HepG2 (cell line): ENCODE measurements around the gene RSPH9. TPM values are rescaled to one million over a fixed set of nuclear protein-coding genes. Genes with fewer than 3 reads are reported as not detected.

Experiments
- ASH2L ChIP-seq: fragments of 300-600, 200-600 bp; sonication (generic); IDR thresholded peaks from 2 replicates; pipeline ENCODE4 v1.7.0; 2017; ENCODE audit warnings: low read depth, mild to moderate bottlenecking, moderate library complexity, mixed read lengths, low read length; ENCODE audit not compliant: insufficient read length
- ELF4 ChIP-seq: sonication (generic); formaldehyde crosslinking; IDR thresholded peaks from 2 replicates; pipeline ENCODE4 v1.5.0; 2020; ENCODE audit warnings: missing genetic modification reagents, mild to moderate bottlenecking, moderate library complexity, borderline replicate concordance
- FIP1L1 ChIP-seq: fragments of 200-400 bp; formaldehyde crosslinking; IDR thresholded peaks from 2 replicates; pipeline ENCODE4 v1.6.1; 2018; ENCODE audit warnings: low read depth, mild to moderate bottlenecking, low read length, moderate library complexity, borderline replicate concordance; ENCODE audit not compliant: insufficient read depth
- HCFC1 ChIP-seq: fragments of 150-350 bp; IDR thresholded peaks from 2 replicates; pipeline ENCODE4 v1.6.1; 2014; ENCODE audit warnings: low read depth, low read length
- MAFF ChIP-seq: IDR thresholded peaks from 2 replicates; pipeline ENCODE4 v1.6.1; 2011; ENCODE audit warnings: low read depth, low read length, improper control_type of control experiment
- POLR2A ChIP-seq, 2 experiments: IDR thresholded peaks; 2 replicates each; pipeline ENCODE4 v1.6.1; 2011; ENCODE audit warnings: low read depth in 2 of 2, low read length in 2 of 2, mild to moderate bottlenecking in 1 of 2, moderate library complexity in 1 of 2; ENCODE audit not compliant: insufficient read depth in 1 of 2
- PRMT3 ChIP-seq: sonication (generic); formaldehyde crosslinking; IDR thresholded peaks from 2 replicates; pipeline ENCODE4 v1.8.1; 2022; ENCODE audit warnings: low read depth, mild to moderate bottlenecking, moderate library complexity, missing genetic modification reagents, borderline replicate concordance
- SALL2 ChIP-seq: sonication (generic); formaldehyde crosslinking; IDR thresholded peaks from 2 replicates; pipeline ENCODE4 v1.8.1; 2023; ENCODE audit warnings: mild to moderate bottlenecking, missing genetic modification reagents, inconsistent platforms
- SOX5 ChIP-seq: IDR thresholded peaks from 2 replicates; pipeline ENCODE4 v1.6.1; 2016; ENCODE audit warnings: borderline replicate concordance
- SP4 ChIP-seq: sonication (generic); formaldehyde crosslinking; IDR thresholded peaks from 2 replicates; pipeline ENCODE4 v1.8.1; 2023; ENCODE audit warnings: mild to moderate bottlenecking, missing genetic modification reagents
- TAF15 ChIP-seq: fragments of 200-400 bp; formaldehyde crosslinking; IDR thresholded peaks from one replicate; pipeline ENCODE4 v1.6.1; 2018; ENCODE audit warnings: mild to moderate bottlenecking, low read depth, low read length; ENCODE audit not compliant: poor library complexity, severe bottlenecking
- TBP ChIP-seq: sonication (generic); formaldehyde crosslinking; IDR thresholded peaks from 2 replicates; pipeline ENCODE4 v1.5.0; 2020; ENCODE audit warnings: missing genetic modification reagents
- TGIF2 ChIP-seq: IDR thresholded peaks from 2 replicates; pipeline ENCODE4 v1.6.1; 2016; ENCODE audit warnings: control low read depth, missing compliant biosample characterization
- THYN1 ChIP-seq: sonication (generic); formaldehyde crosslinking; IDR thresholded peaks from 2 replicates; pipeline ENCODE4 v1.8.1; 2023; ENCODE audit warnings: low read depth, mild to moderate bottlenecking, moderate library complexity, missing genetic modification reagents, borderline replicate concordance
- YEATS2 ChIP-seq: sonication (generic); formaldehyde crosslinking; IDR thresholded peaks from 2 replicates; pipeline ENCODE4 v1.4.0; 2020; ENCODE audit warnings: missing genetic modification reagents, borderline replicate concordance
- ZFYVE20 ChIP-seq: sonication (generic); formaldehyde crosslinking; IDR thresholded peaks from 2 replicates; pipeline ENCODE4 v1.8.0; 2023; ENCODE audit warnings: low read depth, mild to moderate bottlenecking, moderate library complexity, missing genetic modification reagents, borderline replicate concordance
- ZNF230 ChIP-seq: sonication (generic); formaldehyde crosslinking; IDR thresholded peaks from 2 replicates; pipeline ENCODE4 v1.4.0; 2020; ENCODE audit warnings: mild to moderate bottlenecking, missing genetic modification reagents
- ZNF292 ChIP-seq: sonication (generic); formaldehyde crosslinking; IDR thresholded peaks from 2 replicates; pipeline ENCODE4 v1.8.1; 2022; ENCODE audit warnings: mild to moderate bottlenecking, low read depth, missing genetic modification reagents, borderline replicate concordance
- ZNF460 ChIP-seq: sonication (generic); formaldehyde crosslinking; IDR thresholded peaks from 2 replicates; pipeline ENCODE4 v1.5.1; 2020; ENCODE audit warnings: missing genetic modification reagents, mild to moderate bottlenecking, borderline replicate concordance
- ZNF547 ChIP-seq: sonication (generic); formaldehyde crosslinking; IDR thresholded peaks from 2 replicates; pipeline ENCODE4 v1.5.1; 2020; ENCODE audit warnings: mild to moderate bottlenecking, missing genetic modification reagents
- ZNF549 ChIP-seq: sonication (generic); formaldehyde crosslinking; IDR thresholded peaks from 2 replicates; pipeline ENCODE4 v1.5.0; 2020; ENCODE audit warnings: missing genetic modification reagents
- ZNF550 ChIP-seq: sonication (generic); formaldehyde crosslinking; IDR thresholded peaks from 2 replicates; pipeline ENCODE4 v1.4.0; 2020; ENCODE audit warnings: mild to moderate bottlenecking, missing genetic modification reagents, borderline replicate concordance
- ZNF607 ChIP-seq: sonication (generic); formaldehyde crosslinking; IDR thresholded peaks from 2 replicates; pipeline ENCODE4 v1.5.1; 2020; ENCODE audit warnings: missing genetic modification reagents, mild to moderate bottlenecking, borderline replicate concordance
- ZSCAN20 ChIP-seq: sonication (generic); formaldehyde crosslinking; IDR thresholded peaks from 2 replicates; pipeline ENCODE4 v1.4.0; 2020; ENCODE audit warnings: missing genetic modification reagents, mild to moderate bottlenecking, borderline replicate concordance
- polyA plus RNA-seq, 8 experiments: library from polyadenylated mRNA; depleted of rRNA in 3 of 8; stranded (reverse) in 7 of 8; unstranded in 1 of 8; fragments of >200 nt; fragmentation: Illumina TruSeq in 4 of 8; extraction: Trizol in 4 of 8; gene quantifications; 2 replicates each; pipeline versions ENCODE4 v1.2.1 to v1.2.3, GENCODE V29; 2011 to 2016; ENCODE audit warnings: low read depth in 4 of 8, missing spikeins in 1 of 8, mixed read lengths in 1 of 8; ENCODE audit not compliant: insufficient read depth in 1 of 8
- total RNA-seq, 5 experiments: library from RNA; depleted of rRNA; stranded (reverse); fragments of >200 nt; fragmentation: Illumina TruSeq; extraction: Trizol; gene quantifications; 2 replicates each; pipeline ENCODE4 v1.2.3, GENCODE V29; 2016; ENCODE audit warnings: low read depth in 1 of 5
- TF ChIP-seq, protein P1 (sequence below): sonication (generic); formaldehyde crosslinking; IDR thresholded peaks from 2 replicates; pipeline ENCODE4 v1.4.0; 2020; ENCODE audit warnings: mild to moderate bottlenecking, missing genetic modification reagents
- TF ChIP-seq, protein P2 (sequence below): sonication (generic); formaldehyde crosslinking; IDR thresholded peaks from 2 replicates; pipeline ENCODE4 v1.4.0; 2020; ENCODE audit warnings: mild to moderate bottlenecking, missing genetic modification reagents

RSPH9 gene
- total and polyA plus RNA-seq, 2 of the 13 experiments (the other 11 are each of a cell fraction or from before 2014, with no cell fraction given): 0.04 TPM; not detected in 1

GRCh38 chr6:43695215-43695966 lies 50.6 kb downstream of the RSPH9 start (continued):
- no peak for TF ChIP-seq TBP
- TF ChIP-seq ZNF460 (CRISPR knock-in tag): no peak
- TF ChIP-seq SP4 (CRISPR knock-in tag): 0 out of 2 replicates have a peak, but pooled peaks have one; percentile 15
- TF ChIP-seq TGIF2: no peak
- TF ChIP-seq THYN1 (CRISPR knock-in tag): no peak
- TF ChIP-seq, protein P1, sequence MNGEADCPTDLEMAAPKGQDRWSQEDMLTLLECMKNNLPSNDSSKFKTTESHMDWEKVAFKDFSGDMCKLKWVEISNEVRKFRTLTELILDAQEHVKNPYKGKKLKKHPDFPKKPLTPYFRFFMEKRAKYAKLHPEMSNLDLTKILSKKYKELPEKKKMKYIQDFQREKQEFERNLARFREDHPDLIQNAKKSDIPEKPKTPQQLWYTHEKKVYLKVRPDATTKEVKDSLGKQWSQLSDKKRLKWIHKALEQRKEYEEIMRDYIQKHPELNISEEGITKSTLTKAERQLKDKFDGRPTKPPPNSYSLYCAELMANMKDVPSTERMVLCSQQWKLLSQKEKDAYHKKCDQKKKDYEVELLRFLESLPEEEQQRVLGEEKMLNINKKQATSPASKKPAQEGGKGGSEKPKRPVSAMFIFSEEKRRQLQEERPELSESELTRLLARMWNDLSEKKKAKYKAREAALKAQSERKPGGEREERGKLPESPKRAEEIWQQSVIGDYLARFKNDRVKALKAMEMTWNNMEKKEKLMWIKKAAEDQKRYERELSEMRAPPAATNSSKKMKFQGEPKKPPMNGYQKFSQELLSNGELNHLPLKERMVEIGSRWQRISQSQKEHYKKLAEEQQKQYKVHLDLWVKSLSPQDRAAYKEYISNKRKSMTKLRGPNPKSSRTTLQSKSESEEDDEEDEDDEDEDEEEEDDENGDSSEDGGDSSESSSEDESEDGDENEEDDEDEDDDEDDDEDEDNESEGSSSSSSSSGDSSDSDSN: no peak
- TF ChIP-seq ZNF292 (CRISPR knock-in tag): 0 out of 2 replicates have a peak, but pooled peaks have one; percentile 27
- TF ChIP-seq ZNF607: no peak
- TF ChIP-seq HCFC1: no peak
- TF ChIP-seq SOX5 (CRISPR knock-in tag): peak; percentile 69; the same call in 1 of the 2 replicates
- no peak for TF ChIP-seq ZNF549 (CRISPR knock-in tag)
- no peak for TF ChIP-seq YEATS2 (CRISPR knock-in tag)
- no peak for TF ChIP-seq ZFYVE20 (CRISPR knock-in tag)
- no peak for TF ChIP-seq ZNF550 (CRISPR knock-in tag)
- TF ChIP-seq ZNF230: no peak
- no peak for TF ChIP-seq ZSCAN20 (CRISPR knock-in tag)
- TF ChIP-seq ZNF547 (CRISPR knock-in tag): 0 out of 2 replicates have a peak, but pooled peaks have one; percentile 9
- TF ChIP-seq, protein P2, sequence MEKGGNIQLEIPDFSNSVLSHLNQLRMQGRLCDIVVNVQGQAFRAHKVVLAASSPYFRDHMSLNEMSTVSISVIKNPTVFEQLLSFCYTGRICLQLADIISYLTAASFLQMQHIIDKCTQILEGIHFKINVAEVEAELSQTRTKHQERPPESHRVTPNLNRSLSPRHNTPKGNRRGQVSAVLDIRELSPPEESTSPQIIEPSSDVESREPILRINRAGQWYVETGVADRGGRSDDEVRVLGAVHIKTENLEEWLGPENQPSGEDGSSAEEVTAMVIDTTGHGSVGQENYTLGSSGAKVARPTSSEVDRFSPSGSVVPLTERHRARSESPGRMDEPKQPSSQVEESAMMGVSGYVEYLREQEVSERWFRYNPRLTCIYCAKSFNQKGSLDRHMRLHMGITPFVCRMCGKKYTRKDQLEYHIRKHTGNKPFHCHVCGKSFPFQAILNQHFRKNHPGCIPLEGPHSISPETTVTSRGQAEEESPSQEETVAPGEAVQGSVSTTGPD (CRISPR knock-in tag): no peak
- TF ChIP-seq SALL2 (CRISPR knock-in tag): no peak
- no peak for TF ChIP-seq TAF15
- TF ChIP-seq FIP1L1: no peak
- TF ChIP-seq PRMT3 (CRISPR knock-in tag): no peak
- TF ChIP-seq ELF4 (CRISPR knock-in tag): no peak
- TF ChIP-seq POLR2A (IDR thresholded peaks at IDR 0.05; ENCODE audit: insufficient read depth in 1 of 2, low read depth in 2 of 2, low read length in 2 of 2): no peak
- no peak for TF ChIP-seq MAFF
- TF ChIP-seq ASH2L: no peak
